HCT116 (cell line): ENCODE results near the gene EIF2AK3. TPM values are rescaled to one million over a fixed set of nuclear protein-coding genes. Genes with fewer than 3 reads are reported as not detected.
A peak's percentile ranks its signal among the peaks of the same experiment; 100 is the strongest.

ENCODE experiments used
- ATAC-seq: fragments of 200-7000 bp; cut with Tn5 transposase; 2 replicates; pipeline ENCODE4 v1.9.1; 2020; ENCODE audit warnings: mild to moderate bottlenecking, moderate library complexity
- BruUV-seq: library from RNA; stranded (reverse); fragments of 400-500 nt; replicated peaks from 2 replicates; lab custom pipeline; 2021; lab: Mats Ljungman, UMichigan
- CTCF ChIA-PET: fragments of 300-600 bp; sonication (Branson Sonifier 250); formaldehyde crosslinking; loops from one replicate; lab custom pipeline; 2021; ENCODE audit warnings: antibody characterized with exemption; lab: Charles Lee
- POLR2A ChIA-PET: fragments of 300-600, 350-600 bp; sonication (Branson Sonifier 250); formaldehyde crosslinking; loops from one replicate; lab custom pipeline; 2021; ENCODE audit warnings: antibody characterized with exemption; lab: Charles Lee
- RAD21 ChIA-PET, 2 experiments: fragments of 300-600 bp; sonication (Branson Sonifier 250); formaldehyde crosslinking; loops; one replicate each; lab custom pipeline; 2023; ENCODE audit warnings: low total read pairs in 2 of 2; ENCODE audit not compliant: uncharacterized antibody in 2 of 2, unreplicated experiment in 2 of 2, low non-redundant PET in 1 of 2; lab: Charles Lee
- DNase-seq: peaks from one replicate; pipeline ENCODE4 v3.0.0-alpha.2; 2010; ENCODE audit warnings: low read depth, low spot score
- H2AFZ ChIP-seq: fragments of 200-600 bp; shearing (Covaris generic), sonication (generic); 2 replicates; pipeline ENCODE4 v1.6.1; 2017; ENCODE audit warnings: low read depth, mixed run types, mixed read lengths, antibody characterized with exemption, low read length; ENCODE audit not compliant: poor library complexity, severe bottlenecking
- H3K27ac ChIP-seq: 2 replicates; pipeline ENCODE4 v1.5.1; 2012; ENCODE audit warnings: low read depth, low read length
- H3K27me3 ChIP-seq: fragments of 200-600 bp; sonication (generic); 2 replicates; pipeline ENCODE4 v1.6.1; 2016; ENCODE audit warnings: mixed run types, low read length, mixed read lengths; ENCODE audit not compliant: insufficient read depth
- H3K36me3 ChIP-seq, 2 experiments: fragments of 200-500 bp in 1 of 2; fragments of 200-600 bp in 1 of 2; sonication (Bioruptor generic) in 1 of 2; sonication (generic) in 1 of 2; 2 replicates each; pipeline versions ENCODE4 v1.5.1 to v1.6.1; 2014 to 2016; ENCODE audit warnings: low read length in 2 of 2, inconsistent platforms in 1 of 2, mixed read lengths in 1 of 2, mixed run types in 1 of 2; ENCODE audit not compliant: insufficient read depth in 2 of 2, control insufficient read depth in 1 of 2
- H3K4me1 ChIP-seq, 2 experiments: fragments of 200-600 bp in 1 of 2; sonication (generic) in 1 of 2; 2 replicates each; pipeline versions ENCODE4 v1.5.1 to v1.6.1; 2012 to 2017; ENCODE audit warnings: low read length in 2 of 2, inconsistent platforms in 1 of 2, mild to moderate bottlenecking in 1 of 2, mixed read lengths in 1 of 2, mixed run types in 1 of 2, moderate library complexity in 1 of 2; ENCODE audit not compliant: insufficient read depth in 2 of 2, control insufficient read depth in 1 of 2
- H3K4me2 ChIP-seq: fragments of 200-600 bp; sonication (generic); 2 replicates; pipeline ENCODE4 v1.6.1; 2017; ENCODE audit warnings: mixed run types, low read length, mixed read lengths
- H3K4me3 ChIP-seq, 2 experiments: fragments of 200-600 bp in 1 of 2; sonication (generic) in 1 of 2; replicated peaks in 1 of 2; 2 replicates each; pipeline ENCODE4 v1.5.1; 2011 to 2016; ENCODE audit warnings: low read length in 2 of 2, control low read depth in 1 of 2, low read depth in 1 of 2, mild to moderate bottlenecking in 1 of 2, mixed read lengths in 1 of 2, mixed run types in 1 of 2
- H3K79me2 ChIP-seq: fragments of 200-600 bp; sonication (generic); 2 replicates; pipeline ENCODE4 v1.6.1; 2017; ENCODE audit warnings: mild to moderate bottlenecking, mixed run types, low read length, moderate library complexity, mixed read lengths; ENCODE audit not compliant: insufficient read depth
- H3K9ac ChIP-seq: fragments of 200-600 bp; sonication (generic); 2 replicates; pipeline ENCODE4 v1.6.1; 2016; ENCODE audit warnings: low read length, mixed read lengths
- H3K9me2 ChIP-seq: fragments of 200-600 bp; sonication (generic), shearing (Covaris generic); 2 replicates; pipeline ENCODE4 v1.6.1; 2017; ENCODE audit warnings: mixed run types, mild to moderate bottlenecking, moderate library complexity; ENCODE audit not compliant: insufficient read depth
- H3K9me3 ChIP-seq, 2 experiments: fragments of 200-500 bp in 1 of 2; fragments of 200-600 bp in 1 of 2; sonication (Bioruptor generic) in 1 of 2; sonication (generic) in 1 of 2; 2 replicates each; pipeline ENCODE4 v1.6.1; 2014 to 2017; ENCODE audit warnings: low read length in 2 of 2, mixed read lengths in 2 of 2, inconsistent platforms in 1 of 2, low read depth in 1 of 2, mild to moderate bottlenecking in 1 of 2, mixed run types in 1 of 2, moderate library complexity in 1 of 2; ENCODE audit not compliant: control insufficient read depth in 1 of 2, insufficient read depth in 1 of 2
- H4K20me1 ChIP-seq: fragments of 200-600 bp; sonication (generic), shearing (Covaris generic); 2 replicates; pipeline ENCODE4 v1.6.1; 2017; ENCODE audit warnings: mixed run types, mild to moderate bottlenecking, moderate library complexity; ENCODE audit not compliant: insufficient read depth
- CTCF ChIP-seq, 3 experiments: fragments of 200-600 bp in 1 of 3; sonication (generic) in 1 of 3; IDR thresholded peaks in 2 of 3; conservative IDR thresholded peaks in 1 of 3; 2 replicates each; pipeline ENCODE4 v1.5.1; 2012 to 2017; ENCODE audit warnings: low read depth in 2 of 3, low read length in 2 of 3, antibody characterized with exemption in 1 of 3, borderline replicate concordance in 1 of 3, control low read depth in 1 of 3, mild to moderate bottlenecking in 1 of 3, mixed read lengths in 1 of 3, mixed run types in 1 of 3, moderate library complexity in 1 of 3; ENCODE audit not compliant: insufficient read depth in 1 of 3
- EZH2 ChIP-seq: fragments of 200-600 bp; sonication (generic); IDR thresholded peaks from 2 replicates; pipeline ENCODE4 v1.6.1; 2017; ENCODE audit warnings: antibody characterized with exemption, mixed run types
- MAX ChIP-seq: IDR thresholded peaks from 2 replicates; pipeline ENCODE4 v1.6.1; 2012
- POLR2A ChIP-seq: IDR thresholded peaks from 2 replicates; pipeline ENCODE4 v1.7.0; 2011; ENCODE audit warnings: borderline replicate concordance; ENCODE audit not compliant: insufficient read depth, insufficient read length; ENCODE audit errors: extremely low read depth
- RAD21 ChIP-seq: IDR thresholded peaks from 2 replicates; pipeline ENCODE4 v1.6.1; 2012; ENCODE audit warnings: low read depth, mild to moderate bottlenecking
- YY1 ChIP-seq: IDR thresholded peaks from 2 replicates; pipeline ENCODE4 v1.6.1; 2011; ENCODE audit warnings: low read length, low read depth, moderate library complexity, mild to moderate bottlenecking; ENCODE audit not compliant: insufficient replicate concordance; ENCODE audit errors: extremely low read depth
- ZBTB33 ChIP-seq: IDR thresholded peaks from 2 replicates; pipeline ENCODE4 v1.6.1; 2011; ENCODE audit warnings: mild to moderate bottlenecking, low read length, moderate library complexity; ENCODE audit not compliant: insufficient replicate concordance; ENCODE audit errors: extremely low read depth
- ZNF274 ChIP-seq: fragments of 200-500 bp; sonication (Bioruptor generic); IDR thresholded peaks from 2 replicates; pipeline ENCODE4 v1.6.1; 2014; ENCODE audit warnings: mild to moderate bottlenecking, low read depth, low read length, inconsistent platforms
- intact Hi-C: fragments of 100-400 bp; cut with micrococcal nuclease; formaldehyde crosslinking; loops from 2 replicates; pipeline ENCODE4 v1.10.0; 2022
- total RNA-seq: library from RNA; stranded (reverse); gene quantifications from one replicate; pipeline ENCODE4 v1.2.1, GENCODE V29; 2021; ENCODE audit not compliant: unreplicated experiment

EIF2AK3 gene
- total RNA-seq, 1 experiment from 2014 or later, result 8.9 TPM

GRCh38 chr2:88591698-88592097 is 35.6 kb downstream of the EIF2AK3 start (continued):
- TF ChIP-seq ZBTB33, result no peak

GRCh38 chr2:88590998-88591613 is 36.2 kb downstream of the EIF2AK3 start:
- ChIA-PET CTCF (interaction anchor here (1.0 to 2.9 kb wide), 5 partner anchors 73 to 82 kb away, joined by 4 to 15 read pairs (median 5); no protein-coding TSS in a partner anchor), RAD21 (no interaction called here), POLR2A (no interaction called here)
- Histone ChIP-seq H3K9ac (no peak overlapping the region), H4K20me1 (no peaks in the 10 kb centered on the region), H3K9me3 (no peaks in the 10 kb centered on the region), H3K36me3 (peaks cover 0 to 3% of the 10 kb centered on the region in 2 experiments; a peak in 1 of 4 replicates), H3K9me2 (no peaks in the 10 kb centered on the region), H3K4me1 (no peaks in the 10 kb centered on the region), H3K4me2 (no peak overlapping the region), H3K27ac (no peak overlapping the region), H3K4me3 (no peak overlapping the region), H2AFZ (no peak overlapping the region), H3K27me3 (no peaks in the 10 kb centered on the region), H3K79me2 (no peaks in the 10 kb centered on the region)
- TF ChIP-seq MAX, result no peak
- no peak for TF ChIP-seq YY1
- TF ChIP-seq POLR2A, result no peak
- peak; percentile 68 to 83 (median 78) for TF ChIP-seq CTCF (IDR thresholded peaks at IDR 0.05 in 2 of 3, conservative IDR thresholded peaks at IDR 0.05 in 1 of 3; ENCODE audit: borderline replicate concordance in 1 of 3, insufficient read depth in 1 of 3, low read depth in 2 of 3, low read length in 2 of 3)
- no peak for TF ChIP-seq EZH2
- peak; percentile 87 for TF ChIP-seq RAD21
- no peak for TF ChIP-seq ZNF274
- DNase-seq (peak; percentile 41), ATAC-seq (peak; percentile 86)
- intact Hi-C loops, result loop anchor here (1.0 kb wide), 1 partner anchor 78 kb away; no protein-coding TSS in a partner anchor
- BruUV-seq, result no TSS peak
